ENCODE results near the gene SHLD3.
"Not testable (repeated sequence)": the region's sequence is repeated elsewhere in the genome, so short reads cannot be mapped to it uniquely, and the experiment has no call there.

Gene SHLD3

GRCh38 chr5:65640240-65640639 lies 15.4 kb downstream of the SHLD3 start:
- no peaks in the 10 kb centered on the region for H3K4me1 Mint-ChIP-seq
- peaks cover 34% of the 10 kb centered on the region for H3K36me3 Mint-ChIP-seq (ENCODE audit: insufficient read depth)
- no peak overlapping the region for H3K4me3 Mint-ChIP-seq
- no peak for DNase-seq (ENCODE audit: low spot score in 2 of 2)
- H3K27ac Mint-ChIP-seq (ENCODE audit: low read depth) = no peak overlapping the region
- ATAC-seq (replicated peaks; ENCODE audit: extremely low read depth, poor library complexity, severe bottlenecking) = no peak
- H3K27me3 Mint-ChIP-seq = no peaks in the 10 kb centered on the region
- H3K9me3 Mint-ChIP-seq = no peaks in the 10 kb centered on the region

DNA sequence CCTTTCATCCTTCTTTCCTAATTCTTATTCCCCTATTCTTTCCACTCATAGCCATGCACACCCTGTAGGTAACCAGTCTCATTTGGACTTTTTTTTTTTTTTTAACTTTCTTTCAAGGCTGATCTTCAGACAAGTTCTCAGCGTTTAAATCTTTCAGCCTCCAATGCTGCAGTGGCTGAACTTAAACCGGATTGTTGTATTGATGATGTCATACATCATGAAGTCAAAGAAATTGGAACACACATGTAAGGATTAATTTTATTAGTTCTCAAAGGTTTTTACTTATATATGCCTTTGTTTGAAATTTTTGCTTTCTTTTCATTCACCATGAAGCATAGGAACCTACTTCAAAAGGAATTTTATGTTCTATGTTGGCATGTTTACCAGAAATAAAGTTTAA lies 22.1 kb downstream of the SHLD3 start:
- Mint-ChIP-seq H3K9me3 (no peaks in the 10 kb centered on the region), H3K27me3 (no peaks in the 10 kb centered on the region), H3K36me3 (ENCODE audit: insufficient read depth) (peaks cover 12% of the 10 kb centered on the region), H3K27ac (ENCODE audit: low read depth) (no peak overlapping the region), H3K4me1 (no peaks in the 10 kb centered on the region), H3K4me3 (no peak overlapping the region)
- no peak for DNase-seq (ENCODE audit: low spot score in 2 of 2)
- no peak for ATAC-seq (replicated peaks; ENCODE audit: extremely low read depth, poor library complexity, severe bottlenecking)

DNA sequence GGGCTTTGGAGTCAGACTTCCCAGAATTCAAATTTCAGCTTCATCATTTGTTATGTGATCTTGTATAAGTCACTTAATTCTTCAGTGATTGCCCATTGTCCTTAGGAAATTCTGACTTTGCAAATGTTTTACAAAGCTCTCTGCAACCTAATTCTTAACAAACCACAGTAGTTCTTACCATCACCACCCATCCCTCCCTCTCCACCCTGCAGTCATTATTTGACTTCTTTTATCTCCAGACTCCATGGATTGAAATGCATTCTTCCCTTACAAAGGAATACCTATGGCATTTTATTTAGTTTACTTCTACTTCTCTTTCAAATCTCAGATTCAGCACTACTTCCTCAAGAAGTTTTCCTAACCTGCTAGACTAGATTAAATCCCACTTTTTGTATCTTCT lies 23.1 kb downstream of the SHLD3 start:
- Mint-ChIP-seq H3K27ac (ENCODE audit: low read depth) (no peak overlapping the region), H3K4me3 (no peak overlapping the region), H3K27me3 (no peaks in the 10 kb centered on the region), H3K4me1 (no peaks in the 10 kb centered on the region), H3K36me3 (ENCODE audit: insufficient read depth) (peaks cover 10% of the 10 kb centered on the region), H3K9me3 (no peaks in the 10 kb centered on the region)
- DNase-seq (ENCODE audit: low spot score in 2 of 2) = no peak
- no peak for ATAC-seq (replicated peaks; ENCODE audit: extremely low read depth, poor library complexity, severe bottlenecking)

DNA sequence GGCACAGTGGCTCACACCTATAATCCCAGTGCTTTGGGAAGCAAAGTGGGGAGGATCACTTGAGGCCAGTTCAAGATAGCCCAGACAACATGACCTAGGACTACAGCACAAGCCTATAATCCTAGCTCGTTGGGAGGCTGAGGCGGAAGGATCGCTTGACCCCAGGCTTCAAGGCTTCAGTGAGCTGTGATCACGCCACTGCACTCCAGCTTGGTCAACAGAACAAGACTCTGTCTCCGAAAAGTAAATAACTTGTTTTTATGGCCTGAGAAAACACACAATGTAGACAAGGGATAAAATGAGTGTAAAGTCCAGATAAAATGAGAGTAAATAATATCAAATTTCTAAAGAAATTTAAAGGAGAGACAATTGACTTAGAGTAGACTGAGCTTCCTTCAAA lies 26.3 kb downstream of the SHLD3 start:
- DNase-seq (ENCODE audit: low spot score in 2 of 2) (no peak), ATAC-seq (replicated peaks; ENCODE audit: extremely low read depth, poor library complexity, severe bottlenecking) (no peak)
- Mint-ChIP-seq H3K4me1 (no peaks in the 10 kb centered on the region), H3K9me3 (no peaks in the 10 kb centered on the region), H3K36me3 (ENCODE audit: insufficient read depth) (peaks cover 8% of the 10 kb centered on the region), H3K4me3 (no peak overlapping the region), H3K27ac (ENCODE audit: low read depth) (no peak overlapping the region), H3K27me3 (no peaks in the 10 kb centered on the region)

DNA sequence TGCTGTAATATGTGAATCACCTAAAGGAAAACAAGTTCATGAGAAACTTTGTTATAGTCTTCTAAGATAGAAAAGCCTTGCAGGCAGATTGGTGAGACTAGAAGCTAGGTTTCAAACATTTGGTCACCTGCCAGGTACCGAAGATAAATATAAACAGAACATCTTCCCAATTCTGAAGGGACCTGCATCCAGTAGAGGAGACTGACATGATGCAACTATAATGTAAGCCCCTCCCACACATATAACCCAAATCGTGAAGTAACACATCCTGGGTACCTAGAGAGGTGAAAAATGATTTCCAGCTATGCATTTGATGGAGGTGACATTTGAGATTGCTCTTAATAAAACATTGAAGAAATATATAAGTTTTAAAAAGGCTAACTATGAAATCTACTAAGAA lies 29.9 kb downstream of the SHLD3 start:
- peaks cover 7% of the 10 kb centered on the region for H3K36me3 Mint-ChIP-seq (ENCODE audit: insufficient read depth)
- H3K4me1 Mint-ChIP-seq = no peaks in the 10 kb centered on the region
- H3K27ac Mint-ChIP-seq (ENCODE audit: low read depth) = no peak overlapping the region
- no peak for DNase-seq (ENCODE audit: low spot score in 2 of 2)
- H3K9me3 Mint-ChIP-seq = no peaks in the 10 kb centered on the region
- no peak overlapping the region for H3K4me3 Mint-ChIP-seq
- H3K27me3 Mint-ChIP-seq = no peaks in the 10 kb centered on the region
- no peak for ATAC-seq (replicated peaks; ENCODE audit: extremely low read depth, poor library complexity, severe bottlenecking)

GRCh38 chr5:65663804-65664521 lies 39.1 kb downstream of the SHLD3 start:
- no peaks in the 10 kb centered on the region for H3K9me3 Mint-ChIP-seq
- H3K4me3 Mint-ChIP-seq = no peak overlapping the region
- peak overlapping the region; percentile 69 for H3K27ac Mint-ChIP-seq (ENCODE audit: low read depth)
- H3K36me3 Mint-ChIP-seq (ENCODE audit: insufficient read depth) = peaks cover 18% of the 10 kb centered on the region
- ATAC-seq (replicated peaks; ENCODE audit: extremely low read depth, poor library complexity, severe bottlenecking) (no peak), DNase-seq (ENCODE audit: low spot score in 2 of 2) (no peak)
- H3K4me1 Mint-ChIP-seq = peaks cover 9% of the 10 kb centered on the region
- H3K27me3 Mint-ChIP-seq = no peaks in the 10 kb centered on the region

- DNase-seq (ENCODE audit: low spot score in 2 of 2) = no peak
- Mint-ChIP-seq H3K36me3 (ENCODE audit: insufficient read depth) (peaks cover 30% of the 10 kb centered on the region), H3K9me3 (no peaks in the 10 kb centered on the region), H3K4me3 (no peak overlapping the region), H3K4me1 (peaks cover 8% of the 10 kb centered on the region), H3K27me3 (no peaks in the 10 kb centered on the region), H3K27ac (ENCODE audit: low read depth) (no peak overlapping the region)
- ATAC-seq (replicated peaks; ENCODE audit: extremely low read depth, poor library complexity, severe bottlenecking) = no peak
Observed at GRCh38 chr5:65668696-65669095, 43.9 kb downstream of the SHLD3 start.

DNA sequence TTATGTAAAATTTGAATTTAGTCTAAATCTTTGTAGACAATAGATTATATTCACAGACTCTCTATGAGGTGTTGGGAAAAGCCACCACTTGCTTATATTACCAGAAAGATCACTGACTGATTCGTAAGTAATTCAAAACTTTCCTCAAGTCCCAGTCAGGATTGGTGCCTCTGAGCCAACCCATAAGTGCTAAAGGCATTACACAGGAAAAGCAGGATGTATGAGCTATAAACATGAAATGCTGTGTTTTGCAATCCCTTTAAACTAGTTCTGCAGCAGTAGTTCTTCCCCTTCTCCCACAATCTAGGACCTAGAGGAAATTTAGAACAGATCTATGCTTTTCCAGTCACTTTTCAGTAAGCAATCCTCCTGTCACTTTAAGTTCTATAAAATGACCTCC lies 48.0 kb downstream of the SHLD3 start:
- Mint-ChIP-seq H3K27ac (ENCODE audit: low read depth) (no peak overlapping the region), H3K4me1 (peaks cover 20% of the 10 kb centered on the region), H3K4me3 (no peak overlapping the region), H3K36me3 (ENCODE audit: insufficient read depth) (peaks cover 53% of the 10 kb centered on the region), H3K9me3 (no peaks in the 10 kb centered on the region), H3K27me3 (no peaks in the 10 kb centered on the region)
- no peak for DNase-seq (ENCODE audit: low spot score in 2 of 2)
- ATAC-seq (replicated peaks; ENCODE audit: extremely low read depth, poor library complexity, severe bottlenecking) = no peak

- DNase-seq (ENCODE audit: low spot score in 2 of 2) (no peak), ATAC-seq (replicated peaks; ENCODE audit: extremely low read depth, poor library complexity, severe bottlenecking) (no peak)
- Mint-ChIP-seq H3K36me3 (ENCODE audit: insufficient read depth) (peaks cover 54% of the 10 kb centered on the region), H3K4me3 (no peak overlapping the region), H3K4me1 (peaks cover 37% of the 10 kb centered on the region), H3K27ac (ENCODE audit: low read depth) (peak overlapping the region; percentile 38), H3K27me3 (no peaks in the 10 kb centered on the region), H3K9me3 (no peaks in the 10 kb centered on the region)
Observed at GRCh38 chr5:65674749-65675148, 49.9 kb downstream of the SHLD3 start.

GRCh38 chr5:65676056-65676455 lies 51.2 kb downstream of the SHLD3 start:
- peaks cover 41% of the 10 kb centered on the region for H3K4me1 Mint-ChIP-seq
- ATAC-seq (replicated peaks; ENCODE audit: extremely low read depth, poor library complexity, severe bottlenecking); DNase-seq (ENCODE audit: low spot score in 2 of 2); H3K4me3 Mint-ChIP-seq; H3K27me3 Mint-ChIP-seq; H3K9me3 Mint-ChIP-seq: not testable (repeated sequence)
- H3K36me3 Mint-ChIP-seq (ENCODE audit: insufficient read depth) = peaks cover 61% of the 10 kb centered on the region
- H3K27ac Mint-ChIP-seq (ENCODE audit: low read depth) = peak overlapping the region; percentile 33

Data from central memory CD8-positive, alpha-beta T cell (primary cell).